ENCODE data around the gene PRAF2. TPM values are rescaled to one million over a fixed set of nuclear protein-coding genes. Genes with fewer than 3 reads are reported as not detected.
A peak's percentile ranks its signal among the peaks of the same experiment; 100 is the strongest.

The PRAF2 gene
- total and polyA plus RNA-seq, 2 of the 13 experiments (the other 11 are each of a cell fraction or from before 2014, with no cell fraction given) = 0.33 to 2.6 TPM

DNA sequence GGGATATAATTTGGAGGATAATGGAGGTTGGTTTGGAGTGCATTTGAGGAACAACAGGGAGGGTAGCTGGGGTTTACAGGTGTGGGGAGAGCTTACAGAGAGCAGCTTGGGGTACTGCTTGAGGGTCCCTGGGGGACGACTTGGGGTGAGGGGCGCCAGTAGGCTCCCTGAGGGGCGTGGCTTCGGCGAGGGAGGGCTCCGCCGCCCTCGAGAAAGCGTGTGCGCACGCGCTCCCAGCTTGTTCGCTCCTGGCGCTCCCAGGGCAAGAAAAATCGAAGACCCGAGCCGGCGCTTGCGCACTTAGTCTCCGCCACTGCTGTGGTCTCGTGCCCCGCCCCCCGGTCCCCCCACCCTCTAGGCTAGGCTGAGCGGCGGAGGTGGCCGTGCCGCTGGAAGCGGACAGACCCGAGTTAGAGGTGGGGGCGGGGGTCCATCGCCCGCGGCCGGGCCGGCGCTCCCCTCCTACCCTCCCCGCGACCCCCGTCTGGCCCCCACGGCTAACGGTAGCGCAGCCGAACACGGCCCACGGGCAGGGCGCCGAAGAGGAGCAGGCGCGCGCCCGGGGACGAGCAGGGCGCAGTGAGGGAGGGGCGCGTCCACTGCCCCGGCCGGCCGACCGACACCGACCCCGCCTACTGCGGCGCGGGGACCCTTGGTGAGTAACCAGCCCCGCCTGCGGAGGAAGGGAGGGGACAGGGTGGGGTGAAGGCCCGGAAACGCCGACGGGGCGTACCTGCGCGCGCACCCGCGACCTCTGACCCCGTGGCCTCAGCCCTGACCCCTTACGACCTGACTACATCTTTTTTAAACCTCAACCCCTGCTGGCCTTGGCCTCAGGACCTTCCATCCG lies 20.4 kb downstream of the PRAF2 start (continued):
- TF ChIP-seq, protein P1, sequence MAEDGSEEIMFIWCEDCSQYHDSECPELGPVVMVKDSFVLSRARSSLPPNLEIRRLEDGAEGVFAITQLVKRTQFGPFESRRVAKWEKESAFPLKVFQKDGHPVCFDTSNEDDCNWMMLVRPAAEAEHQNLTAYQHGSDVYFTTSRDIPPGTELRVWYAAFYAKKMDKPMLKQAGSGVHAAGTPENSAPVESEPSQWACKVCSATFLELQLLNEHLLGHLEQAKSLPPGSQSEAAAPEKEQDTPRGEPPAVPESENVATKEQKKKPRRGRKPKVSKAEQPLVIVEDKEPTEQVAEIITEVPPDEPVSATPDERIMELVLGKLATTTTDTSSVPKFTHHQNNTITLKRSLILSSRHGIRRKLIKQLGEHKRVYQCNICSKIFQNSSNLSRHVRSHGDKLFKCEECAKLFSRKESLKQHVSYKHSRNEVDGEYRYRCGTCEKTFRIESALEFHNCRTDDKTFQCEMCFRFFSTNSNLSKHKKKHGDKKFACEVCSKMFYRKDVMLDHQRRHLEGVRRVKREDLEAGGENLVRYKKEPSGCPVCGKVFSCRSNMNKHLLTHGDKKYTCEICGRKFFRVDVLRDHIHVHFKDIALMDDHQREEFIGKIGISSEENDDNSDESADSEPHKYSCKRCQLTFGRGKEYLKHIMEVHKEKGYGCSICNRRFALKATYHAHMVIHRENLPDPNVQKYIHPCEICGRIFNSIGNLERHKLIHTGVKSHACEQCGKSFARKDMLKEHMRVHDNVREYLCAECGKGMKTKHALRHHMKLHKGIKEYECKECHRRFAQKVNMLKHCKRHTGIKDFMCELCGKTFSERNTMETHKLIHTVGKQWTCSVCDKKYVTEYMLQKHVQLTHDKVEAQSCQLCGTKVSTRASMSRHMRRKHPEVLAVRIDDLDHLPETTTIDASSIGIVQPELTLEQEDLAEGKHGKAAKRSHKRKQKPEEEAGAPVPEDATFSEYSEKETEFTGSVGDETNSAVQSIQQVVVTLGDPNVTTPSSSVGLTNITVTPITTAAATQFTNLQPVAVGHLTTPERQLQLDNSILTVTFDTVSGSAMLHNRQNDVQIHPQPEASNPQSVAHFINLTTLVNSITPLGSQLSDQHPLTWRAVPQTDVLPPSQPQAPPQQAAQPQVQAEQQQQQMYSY (CRISPR knock-in tag; IDR thresholded peaks at IDR 0.05) = no peak
- TF ChIP-seq ZSCAN25 (CRISPR knock-in tag; IDR thresholded peaks at IDR 0.05) (peak; percentile 33; the same call in 1 of the 2 replicates), KLF15 (CRISPR knock-in tag; IDR thresholded peaks at IDR 0.05; ENCODE audit: borderline replicate concordance) (no peak), ZNF607 (CRISPR knock-in tag; IDR thresholded peaks at IDR 0.05; ENCODE audit: borderline replicate concordance) (peak; percentile 50; the same call in 1 of the 2 replicates), THAP11 (CRISPR knock-in tag; IDR thresholded peaks at IDR 0.05) (peak; percentile 38; the same call in 1 of the 2 replicates), SMARCC2 (IDR thresholded peaks at IDR 0.05) (no peak), HMGA1 (CRISPR knock-in tag; conservative IDR thresholded peaks at IDR 0.05) (no peak), PAF1 (CRISPR knock-in tag; IDR thresholded peaks at IDR 0.05) (no peak), ZNF552 (CRISPR knock-in tag; IDR thresholded peaks at IDR 0.05; ENCODE audit: borderline replicate concordance) (0 out of 2 replicates have a peak, but pooled peaks have one; percentile 32), ZNF143 (CRISPR knock-in tag; IDR thresholded peaks at IDR 0.05) (no peak), TMF1 (CRISPR knock-in tag; IDR thresholded peaks at IDR 0.05; ENCODE audit: low read depth) (no peak), SALL1 (CRISPR knock-in tag; IDR thresholded peaks at IDR 0.05) (0 out of 2 replicates have a peak, but pooled peaks have one; percentile 31), ZNF296 (CRISPR knock-in tag; conservative IDR thresholded peaks at IDR 0.05) (no peak), ZNF446 (CRISPR knock-in tag; IDR thresholded peaks at IDR 0.05) (0 out of 2 replicates have a peak, but pooled peaks have one; percentile 35), RFX5 (IDR thresholded peaks at IDR 0.05; ENCODE audit: low read depth, low read length) (no peak), NR2F6 (IDR thresholded peaks at IDR 0.05) (peak; percentile 89), NR2F6 (CRISPR knock-in tag; IDR thresholded peaks at IDR 0.05) (peak; percentile 93), SP5 (CRISPR knock-in tag; IDR thresholded peaks at IDR 0.05; ENCODE audit: borderline replicate concordance, low read depth) (no peak), MTF1 (CRISPR knock-in tag; IDR thresholded peaks at IDR 0.05) (no peak)
- TF ChIP-seq, protein P2, sequence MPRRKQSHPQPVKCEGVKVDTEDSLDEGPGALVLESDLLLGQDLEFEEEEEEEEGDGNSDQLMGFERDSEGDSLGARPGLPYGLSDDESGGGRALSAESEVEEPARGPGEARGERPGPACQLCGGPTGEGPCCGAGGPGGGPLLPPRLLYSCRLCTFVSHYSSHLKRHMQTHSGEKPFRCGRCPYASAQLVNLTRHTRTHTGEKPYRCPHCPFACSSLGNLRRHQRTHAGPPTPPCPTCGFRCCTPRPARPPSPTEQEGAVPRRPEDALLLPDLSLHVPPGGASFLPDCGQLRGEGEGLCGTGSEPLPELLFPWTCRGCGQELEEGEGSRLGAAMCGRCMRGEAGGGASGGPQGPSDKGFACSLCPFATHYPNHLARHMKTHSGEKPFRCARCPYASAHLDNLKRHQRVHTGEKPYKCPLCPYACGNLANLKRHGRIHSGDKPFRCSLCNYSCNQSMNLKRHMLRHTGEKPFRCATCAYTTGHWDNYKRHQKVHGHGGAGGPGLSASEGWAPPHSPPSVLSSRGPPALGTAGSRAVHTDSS (CRISPR knock-in tag; conservative IDR thresholded peaks at IDR 0.05) = no peak
- TF ChIP-seq, protein P3, sequence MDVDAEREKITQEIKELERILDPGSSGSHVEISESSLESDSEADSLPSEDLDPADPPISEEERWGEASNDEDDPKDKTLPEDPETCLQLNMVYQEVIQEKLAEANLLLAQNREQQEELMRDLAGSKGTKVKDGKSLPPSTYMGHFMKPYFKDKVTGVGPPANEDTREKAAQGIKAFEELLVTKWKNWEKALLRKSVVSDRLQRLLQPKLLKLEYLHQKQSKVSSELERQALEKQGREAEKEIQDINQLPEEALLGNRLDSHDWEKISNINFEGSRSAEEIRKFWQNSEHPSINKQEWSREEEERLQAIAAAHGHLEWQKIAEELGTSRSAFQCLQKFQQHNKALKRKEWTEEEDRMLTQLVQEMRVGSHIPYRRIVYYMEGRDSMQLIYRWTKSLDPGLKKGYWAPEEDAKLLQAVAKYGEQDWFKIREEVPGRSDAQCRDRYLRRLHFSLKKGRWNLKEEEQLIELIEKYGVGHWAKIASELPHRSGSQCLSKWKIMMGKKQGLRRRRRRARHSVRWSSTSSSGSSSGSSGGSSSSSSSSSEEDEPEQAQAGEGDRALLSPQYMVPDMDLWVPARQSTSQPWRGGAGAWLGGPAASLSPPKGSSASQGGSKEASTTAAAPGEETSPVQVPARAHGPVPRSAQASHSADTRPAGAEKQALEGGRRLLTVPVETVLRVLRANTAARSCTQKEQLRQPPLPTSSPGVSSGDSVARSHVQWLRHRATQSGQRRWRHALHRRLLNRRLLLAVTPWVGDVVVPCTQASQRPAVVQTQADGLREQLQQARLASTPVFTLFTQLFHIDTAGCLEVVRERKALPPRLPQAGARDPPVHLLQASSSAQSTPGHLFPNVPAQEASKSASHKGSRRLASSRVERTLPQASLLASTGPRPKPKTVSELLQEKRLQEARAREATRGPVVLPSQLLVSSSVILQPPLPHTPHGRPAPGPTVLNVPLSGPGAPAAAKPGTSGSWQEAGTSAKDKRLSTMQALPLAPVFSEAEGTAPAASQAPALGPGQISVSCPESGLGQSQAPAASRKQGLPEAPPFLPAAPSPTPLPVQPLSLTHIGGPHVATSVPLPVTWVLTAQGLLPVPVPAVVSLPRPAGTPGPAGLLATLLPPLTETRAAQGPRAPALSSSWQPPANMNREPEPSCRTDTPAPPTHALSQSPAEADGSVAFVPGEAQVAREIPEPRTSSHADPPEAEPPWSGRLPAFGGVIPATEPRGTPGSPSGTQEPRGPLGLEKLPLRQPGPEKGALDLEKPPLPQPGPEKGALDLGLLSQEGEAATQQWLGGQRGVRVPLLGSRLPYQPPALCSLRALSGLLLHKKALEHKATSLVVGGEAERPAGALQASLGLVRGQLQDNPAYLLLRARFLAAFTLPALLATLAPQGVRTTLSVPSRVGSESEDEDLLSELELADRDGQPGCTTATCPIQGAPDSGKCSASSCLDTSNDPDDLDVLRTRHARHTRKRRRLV (CRISPR knock-in tag; IDR thresholded peaks at IDR 0.05) = no peak
